ENCODE measurements around the gene HOOK2.
A peak's percentile ranks its signal among the peaks of the same experiment; 100 is the strongest.

GRCh38 chr19:12736995-12737834 is 38.1 kb downstream of the HOOK2 start, which contains the start of gene GET3:
- TF ChIP-seq POLR2A (IDR thresholded peaks at IDR 0.05) (peak; percentile 58), EP300 (IDR thresholded peaks at IDR 0.05; ENCODE audit: low read depth) (no peak), CTCF (IDR thresholded peaks at IDR 0.05) (peak in 2 of 5 experiments; percentile 69 to 70)

Measured in transverse colon (tissue), 3 donors.